Heart left ventricle (tissue), 13 donors: ENCODE data around the gene TRNP1.

Experiments
- POLR2A ChIP-seq, 2 donors: fragments of 450-650 bp; IDR thresholded peaks; one replicate each; pipeline ENCODE4 v1.6.1; 2017; ENCODE audit warnings: antibody characterized with exemption in 2 of 2, mild to moderate bottlenecking in 2 of 2, moderate library complexity in 2 of 2
- TF ChIP-seq, protein P1 (sequence below), 12 donors: fragments of 200-600 bp; sonication (generic) in 4 of 12; IDR thresholded peaks; one replicate each; pipeline versions ENCODE4 v1.5.0 to v1.8.0; 2018 to 2022; ENCODE audit warnings: antibody characterized with exemption in 12 of 12, mild to moderate bottlenecking in 5 of 12
- donor health status: ischemic (EF 13 %, LVEDD 7.1; RV severe dilation, severe dysfunction).
- donor health status: DM: no; HTN: yes; CAD: no.
- donor health status: DM: no; HTN: no; CAD: no.
- donor health status: ischemic (EF 25% LVEDD 6.9; RV normal size, moderate dysfunction).
- donor health status: ischemic (EF 25% LVEDD 5.7; RV mildly dilated, moderate dysfunction).
- donor health status: ischemic (EF 35%, LVEDD 5.7; RV mildly dilated, moderate dysfunction).
- donor health status: nonischemic (EF 11% LVEDD 7.7; RV severe dilation, severe dysfunction).
- donor health status: DM: yes; HTN: yes; CAD: no.
- donor health status: PGD.
- donor health status: ischemic (EF 29% LVEDD 5.4; RV normal size, mild dysfunction).
- donor health status: nonischemic (EF 23%, LVEDD 6.1; RV moderate dilation, normal function).

DNA sequence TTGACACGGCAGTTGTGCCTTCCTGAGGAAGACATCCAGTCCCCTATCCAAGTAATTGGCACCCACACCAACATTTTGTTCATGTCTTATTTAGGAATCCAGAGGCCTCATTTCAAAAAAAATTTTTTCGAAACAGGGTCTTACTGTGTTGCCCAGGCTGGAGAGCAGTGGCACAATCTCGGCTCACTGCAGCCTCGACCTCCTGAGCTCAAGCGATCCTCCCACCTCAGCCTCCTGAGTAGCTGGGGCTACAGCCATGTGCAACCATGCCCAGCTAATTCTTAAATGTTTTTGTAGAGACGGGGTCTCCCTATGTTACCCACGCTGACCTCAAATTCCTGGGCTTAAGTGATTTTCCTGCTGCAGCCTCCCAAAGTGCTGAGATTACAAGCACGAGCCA lies 9.2 kb upstream of the TRNP1 start:
- no peak for TF ChIP-seq POLR2A (IDR thresholded peaks at IDR 0.05)
- TF ChIP-seq, protein P1, sequence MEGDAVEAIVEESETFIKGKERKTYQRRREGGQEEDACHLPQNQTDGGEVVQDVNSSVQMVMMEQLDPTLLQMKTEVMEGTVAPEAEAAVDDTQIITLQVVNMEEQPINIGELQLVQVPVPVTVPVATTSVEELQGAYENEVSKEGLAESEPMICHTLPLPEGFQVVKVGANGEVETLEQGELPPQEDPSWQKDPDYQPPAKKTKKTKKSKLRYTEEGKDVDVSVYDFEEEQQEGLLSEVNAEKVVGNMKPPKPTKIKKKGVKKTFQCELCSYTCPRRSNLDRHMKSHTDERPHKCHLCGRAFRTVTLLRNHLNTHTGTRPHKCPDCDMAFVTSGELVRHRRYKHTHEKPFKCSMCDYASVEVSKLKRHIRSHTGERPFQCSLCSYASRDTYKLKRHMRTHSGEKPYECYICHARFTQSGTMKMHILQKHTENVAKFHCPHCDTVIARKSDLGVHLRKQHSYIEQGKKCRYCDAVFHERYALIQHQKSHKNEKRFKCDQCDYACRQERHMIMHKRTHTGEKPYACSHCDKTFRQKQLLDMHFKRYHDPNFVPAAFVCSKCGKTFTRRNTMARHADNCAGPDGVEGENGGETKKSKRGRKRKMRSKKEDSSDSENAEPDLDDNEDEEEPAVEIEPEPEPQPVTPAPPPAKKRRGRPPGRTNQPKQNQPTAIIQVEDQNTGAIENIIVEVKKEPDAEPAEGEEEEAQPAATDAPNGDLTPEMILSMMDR (IDR thresholded peaks at IDR 0.05), result no peak
